Activated CD8-positive, alpha-beta T cell treated with anti-CD3 and anti-CD28 coated beads, Interleukin-2, amount 10 ng/mL, durations not matched to agents 7 days and 5 days (primary cell): Measurements from ENCODE around the gene GLIS2. TPM values are rescaled to one million over a fixed set of nuclear protein-coding genes. Genes with fewer than 3 reads are reported as not detected.

ENCODE experiments used
- ATAC-seq: fragments of 150-1000 bp; cut with Tn5 transposase; one replicate; pipeline ENCODE4 v1.10.0; 2021; ENCODE audit warnings: moderate library complexity
- CTCF ChIA-PET: fragments of 350-600 bp; sonication (Branson Sonifier 250); formaldehyde crosslinking; loops from one replicate; lab custom pipeline; 2021; ENCODE audit warnings: antibody characterized with exemption; lab: Charles Lee
- POLR2A ChIA-PET: fragments of 350-600 bp; sonication (Branson Sonifier 250); formaldehyde crosslinking; loops from one replicate; lab custom pipeline; 2021; ENCODE audit warnings: antibody characterized with exemption; lab: Charles Lee
- DNase-seq: peaks from one replicate; pipeline ENCODE4 v3.0.0-alpha.2; 2020
- H3K27ac Mint-ChIP-seq: one replicate; pipeline ENCODE4 v1.8.0; 2021; ENCODE audit warnings: mild to moderate bottlenecking, mixed read lengths
- H3K27me3 Mint-ChIP-seq: one replicate; pipeline ENCODE4 v1.8.0; 2021; ENCODE audit warnings: low read depth, mixed read lengths
- H3K36me3 Mint-ChIP-seq: one replicate; pipeline ENCODE4 v1.8.0; 2021; ENCODE audit warnings: low read depth, mixed read lengths
- H3K4me1 Mint-ChIP-seq: one replicate; pipeline ENCODE4 v1.8.0; 2021; ENCODE audit warnings: low read depth, mixed read lengths
- H3K4me3 Mint-ChIP-seq: one replicate; pipeline ENCODE4 v1.8.0; 2021; ENCODE audit warnings: mild to moderate bottlenecking, mixed read lengths
- H3K9me3 Mint-ChIP-seq: one replicate; pipeline ENCODE4 v1.8.0; 2022; ENCODE audit warnings: mixed read lengths; ENCODE audit not compliant: insufficient read depth
- total RNA-seq, 2 experiments: library from RNA; stranded (reverse); gene quantifications; one replicate each; pipeline ENCODE4 v1.2.3, GENCODE V29; 2021

Gene GLIS2
- total RNA-seq, 2 experiments from 2014 or later = 0.16 TPM

DNA sequence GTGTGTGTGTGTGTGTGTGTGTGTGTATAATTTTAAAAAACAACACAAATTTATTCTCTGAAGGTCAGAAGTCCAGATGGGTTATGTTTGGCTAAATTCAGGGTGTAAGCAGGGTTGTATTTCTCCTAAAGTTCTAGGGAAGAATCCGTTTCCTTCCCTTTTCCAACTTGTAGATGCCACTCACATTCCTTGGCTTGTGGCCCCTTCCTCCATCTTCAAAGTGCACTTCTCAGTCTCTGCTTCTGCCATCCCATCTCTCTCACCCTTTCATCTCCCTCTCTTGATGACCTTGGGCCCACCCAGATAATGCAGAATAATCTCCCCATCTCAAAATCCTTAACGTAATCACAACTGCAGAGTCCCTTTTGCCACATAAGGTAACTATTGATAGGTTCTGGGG lies 35.2 kb upstream of the GLIS2 start:
- ATAC-seq = no peak
- ChIA-PET POLR2A (no interaction called here), CTCF (interaction anchor here (1.3 to 2.6 kb wide), 2 partner anchors 8 to 49 kb away, joined by 3 to 8 read pairs; no protein-coding TSS in a partner anchor)
- no peak overlapping the region for H3K27ac Mint-ChIP-seq
- H3K4me1 Mint-ChIP-seq = peaks cover 2% of the 10 kb centered on the region
- H3K4me3 Mint-ChIP-seq = no peak overlapping the region
- DNase-seq = no peak
- peaks cover 11% of the 10 kb centered on the region for H3K27me3 Mint-ChIP-seq
- H3K9me3 Mint-ChIP-seq = no peaks in the 10 kb centered on the region
- H3K36me3 Mint-ChIP-seq = no peaks in the 10 kb centered on the region

DNA sequence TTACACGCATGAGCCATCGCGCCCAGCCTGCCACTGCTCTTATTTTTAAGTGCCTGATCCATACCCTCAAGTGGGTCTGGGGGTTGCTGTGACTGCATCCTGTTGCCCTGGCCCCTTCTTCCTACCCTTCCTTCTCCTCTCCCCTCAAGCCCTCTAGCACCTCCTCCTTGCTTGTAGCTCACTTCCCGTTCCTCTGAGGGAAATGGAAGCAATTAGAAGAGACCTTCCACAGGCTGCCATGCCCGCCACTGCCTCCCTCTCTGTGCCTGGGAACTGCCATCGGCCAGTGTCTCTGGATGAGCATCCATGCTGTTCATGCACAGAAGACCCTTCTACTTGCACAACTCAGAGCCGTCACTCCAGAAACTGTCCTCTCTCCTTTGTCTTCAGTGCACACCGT lies 32.4 kb upstream of the GLIS2 start:
- DNase-seq (no peak), ATAC-seq (no peak)
- ChIA-PET POLR2A (interaction anchor here (1.3 kb wide), 1 partner anchor 10 kb away, joined by 3 read pairs; no protein-coding TSS in a partner anchor), CTCF (interaction anchor here (0.7 to 0.9 kb wide), 4 partner anchors 10 to 76 kb away, joined by 3 to 4 read pairs (median 3); no protein-coding TSS in a partner anchor)
- no peaks in the 10 kb centered on the region for H3K9me3 Mint-ChIP-seq
- no peak overlapping the region for H3K27ac Mint-ChIP-seq
- H3K4me3 Mint-ChIP-seq = no peak overlapping the region
- H3K4me1 Mint-ChIP-seq = peaks cover 9% of the 10 kb centered on the region
- peaks cover 11% of the 10 kb centered on the region for H3K27me3 Mint-ChIP-seq
- no peaks in the 10 kb centered on the region for H3K36me3 Mint-ChIP-seq

DNA sequence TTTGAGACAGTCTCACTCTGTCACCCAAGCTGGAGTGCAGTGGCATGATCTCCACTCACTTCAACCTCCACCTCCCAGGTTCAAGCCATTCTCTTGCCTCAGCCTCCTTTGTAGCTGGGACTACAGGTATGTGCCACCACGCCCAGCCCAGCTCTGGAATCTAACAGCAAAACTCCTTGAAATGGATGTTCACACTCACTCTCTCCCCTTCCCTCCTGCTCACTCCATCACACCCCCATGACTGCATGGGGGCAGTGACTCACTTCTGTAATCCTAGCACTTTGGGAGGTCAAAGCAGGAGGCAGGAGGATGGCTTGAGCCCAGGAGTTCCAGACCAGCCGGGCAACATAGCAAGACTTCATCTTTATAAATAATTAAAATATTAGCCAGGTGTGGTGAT lies 31.9 kb upstream of the GLIS2 start:
- no peaks in the 10 kb centered on the region for H3K9me3 Mint-ChIP-seq
- H3K4me3 Mint-ChIP-seq = no peak overlapping the region
- peaks cover 11% of the 10 kb centered on the region for H3K4me1 Mint-ChIP-seq
- DNase-seq = no peak
- CTCF ChIA-PET = interaction anchor here (0.7 to 0.9 kb wide), 3 partner anchors 10 to 68 kb away, joined by 3 to 4 read pairs (median 3); no protein-coding TSS in a partner anchor
- H3K27me3 Mint-ChIP-seq = peaks cover 11% of the 10 kb centered on the region
- POLR2A ChIA-PET = interaction anchor here (1.3 kb wide), 1 partner anchor 10 kb away, joined by 3 read pairs; no protein-coding TSS in a partner anchor
- no peak overlapping the region for H3K27ac Mint-ChIP-seq
- ATAC-seq = no peak
- H3K36me3 Mint-ChIP-seq = no peaks in the 10 kb centered on the region

DNA sequence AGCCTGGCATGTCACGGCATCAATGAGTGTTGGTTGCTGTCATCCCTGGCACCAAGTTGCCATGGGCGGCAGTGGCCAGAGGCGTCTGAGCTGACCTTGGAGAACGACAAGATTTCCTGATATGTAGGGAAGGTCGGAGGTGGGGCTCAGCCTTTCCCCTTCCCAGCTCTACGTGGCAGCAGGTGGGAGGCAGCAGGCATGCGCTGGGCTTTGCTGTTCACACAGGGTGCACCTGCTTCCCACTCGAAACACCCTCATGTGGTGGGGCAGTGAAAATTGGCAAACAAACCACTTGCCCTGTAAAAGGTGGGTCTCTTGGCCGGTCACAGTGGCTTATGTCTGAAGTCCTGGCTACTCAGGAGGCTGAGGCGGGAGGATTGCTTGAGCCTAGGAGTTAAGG lies 30.7 kb upstream of the GLIS2 start:
- DNase-seq (no peak), ATAC-seq (no peak)
- ChIA-PET CTCF (no interaction called here), POLR2A (no interaction called here)
- Mint-ChIP-seq H3K4me1 (peaks cover 11% of the 10 kb centered on the region), H3K27me3 (peaks cover 11% of the 10 kb centered on the region), H3K9me3 (no peaks in the 10 kb centered on the region), H3K4me3 (no peak overlapping the region), H3K27ac (no peak overlapping the region), H3K36me3 (no peaks in the 10 kb centered on the region)

DNA sequence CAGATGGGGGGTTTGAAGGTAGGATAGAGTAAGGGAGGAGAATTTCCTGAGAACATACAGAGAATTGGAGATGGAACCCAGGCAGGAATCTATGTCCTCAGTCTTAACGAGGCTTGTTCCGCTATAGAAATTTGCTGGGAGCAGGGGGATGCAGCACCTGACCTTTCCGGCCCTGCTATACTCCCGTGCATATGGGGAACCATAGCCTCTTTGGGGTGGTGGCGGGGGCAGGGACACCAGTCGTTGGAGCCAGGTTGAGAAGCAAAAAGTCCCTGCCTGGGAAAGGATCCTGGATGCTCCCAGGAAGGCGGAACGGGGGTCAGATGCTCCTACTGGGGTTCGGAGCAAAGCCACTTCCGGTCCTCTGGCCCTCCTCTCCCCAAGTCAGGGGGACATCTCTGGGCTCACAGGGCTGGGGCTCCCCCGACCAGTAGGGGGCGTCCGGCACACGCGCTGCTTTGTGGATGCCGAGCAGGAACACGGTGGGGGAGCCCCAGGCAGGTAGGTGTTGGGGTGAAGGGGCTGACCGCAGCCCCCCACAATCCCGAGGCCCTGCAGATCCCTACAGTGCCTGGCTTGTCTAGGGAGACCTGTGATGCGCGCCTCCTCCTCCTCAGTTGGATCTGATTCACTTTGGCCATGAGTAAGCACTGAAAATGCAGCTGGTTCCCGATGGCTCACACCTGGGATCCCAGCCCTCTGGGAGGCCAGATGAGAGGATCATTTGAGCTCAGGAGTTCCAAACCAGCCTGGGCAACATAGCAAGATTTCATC lies 27.5 kb upstream of the GLIS2 start:
- H3K4me1 Mint-ChIP-seq = peaks cover 11% of the 10 kb centered on the region
- H3K36me3 Mint-ChIP-seq = no peaks in the 10 kb centered on the region
- peaks cover 2% of the 10 kb centered on the region for H3K27me3 Mint-ChIP-seq
- no peak overlapping the region for H3K27ac Mint-ChIP-seq
- no peak overlapping the region for H3K4me3 Mint-ChIP-seq
- no peaks in the 10 kb centered on the region for H3K9me3 Mint-ChIP-seq
- POLR2A ChIA-PET = interaction anchor here (0.7 to 1.2 kb wide), 2 partner anchors 44 to 62 kb away, joined by 3 read pairs; no protein-coding TSS in a partner anchor
- peak; percentile 85 for DNase-seq
- peak; percentile 98 for ATAC-seq
- CTCF ChIA-PET = interaction anchor here (0.6 to 2.4 kb wide), 26 partner anchors 9 to 323 kb away, joined by 3 to 35 read pairs (median 4); no protein-coding TSS in a partner anchor

DNA sequence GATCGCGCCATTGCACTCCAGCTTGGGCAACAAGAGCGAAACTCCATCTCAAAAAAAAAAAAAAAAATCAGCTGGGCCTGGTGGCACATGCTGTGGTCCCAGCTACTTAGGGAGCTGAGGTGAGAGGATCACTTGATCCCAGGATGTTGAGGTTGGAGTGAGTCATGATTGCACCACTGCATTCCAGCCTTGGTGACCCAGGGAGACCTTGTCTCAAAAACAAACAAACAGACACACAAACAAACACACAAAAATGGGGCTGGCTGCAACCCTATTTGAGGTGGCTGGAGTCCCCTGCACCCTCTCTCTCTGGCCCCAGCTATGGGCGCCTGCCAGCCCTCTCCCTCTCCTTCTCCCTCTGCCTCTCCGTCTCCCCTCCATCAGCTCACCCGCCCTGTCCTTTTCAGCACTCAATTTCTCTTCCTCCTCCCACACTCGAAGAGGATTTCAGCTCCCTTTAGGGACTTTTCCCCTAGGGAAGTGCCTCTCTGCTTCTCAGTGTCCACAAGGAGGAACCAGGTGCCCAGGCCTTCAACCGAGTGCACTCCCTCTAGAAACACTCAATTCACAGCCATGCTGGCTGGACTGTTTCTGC lies 25.5 kb upstream of the GLIS2 start:
- Mint-ChIP-seq H3K4me3 (no peak overlapping the region), H3K27ac (no peak overlapping the region), H3K27me3 (peaks cover 2% of the 10 kb centered on the region), H3K36me3 (no peaks in the 10 kb centered on the region), H3K4me1 (peaks cover 9% of the 10 kb centered on the region), H3K9me3 (no peaks in the 10 kb centered on the region)
- CTCF ChIA-PET = interaction anchor here (0.6 to 2.4 kb wide), 7 partner anchors 14 to 42 kb away, joined by 3 to 25 read pairs (median 6); no protein-coding TSS in a partner anchor
- ATAC-seq (no peak), DNase-seq (no peak)
- POLR2A ChIA-PET = no interaction called here

DNA sequence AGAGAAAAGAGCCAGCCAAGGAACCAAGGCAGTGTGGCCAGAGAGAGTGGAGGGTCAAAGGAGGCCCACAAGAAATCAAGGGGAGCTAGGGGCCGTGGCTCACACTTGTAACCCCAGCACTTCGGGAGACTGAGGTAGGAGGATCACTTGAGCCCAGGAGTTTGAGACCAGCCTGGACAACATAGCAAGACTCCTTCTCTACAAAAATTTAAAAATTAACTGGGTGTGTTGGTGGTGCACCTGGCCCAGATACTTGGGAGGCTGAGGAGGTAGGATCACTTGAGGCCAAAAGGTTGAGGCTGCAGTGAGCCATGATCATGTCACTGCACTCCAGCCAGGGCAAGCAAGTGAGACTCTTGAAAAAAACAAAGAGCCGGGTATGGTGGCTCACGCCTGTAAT lies 24.2 kb upstream of the GLIS2 start:
- no peaks in the 10 kb centered on the region for H3K9me3 Mint-ChIP-seq
- peaks cover 9% of the 10 kb centered on the region for H3K4me1 Mint-ChIP-seq
- ChIA-PET POLR2A (no interaction called here), CTCF (interaction anchor here (1.8 kb wide), 1 partner anchor 13 kb away, joined by 4 read pairs; no protein-coding TSS in a partner anchor)
- DNase-seq = no peak
- H3K36me3 Mint-ChIP-seq = no peaks in the 10 kb centered on the region
- no peak overlapping the region for H3K4me3 Mint-ChIP-seq
- peaks cover 2% of the 10 kb centered on the region for H3K27me3 Mint-ChIP-seq
- ATAC-seq = no peak
- H3K27ac Mint-ChIP-seq = no peak overlapping the region

DNA sequence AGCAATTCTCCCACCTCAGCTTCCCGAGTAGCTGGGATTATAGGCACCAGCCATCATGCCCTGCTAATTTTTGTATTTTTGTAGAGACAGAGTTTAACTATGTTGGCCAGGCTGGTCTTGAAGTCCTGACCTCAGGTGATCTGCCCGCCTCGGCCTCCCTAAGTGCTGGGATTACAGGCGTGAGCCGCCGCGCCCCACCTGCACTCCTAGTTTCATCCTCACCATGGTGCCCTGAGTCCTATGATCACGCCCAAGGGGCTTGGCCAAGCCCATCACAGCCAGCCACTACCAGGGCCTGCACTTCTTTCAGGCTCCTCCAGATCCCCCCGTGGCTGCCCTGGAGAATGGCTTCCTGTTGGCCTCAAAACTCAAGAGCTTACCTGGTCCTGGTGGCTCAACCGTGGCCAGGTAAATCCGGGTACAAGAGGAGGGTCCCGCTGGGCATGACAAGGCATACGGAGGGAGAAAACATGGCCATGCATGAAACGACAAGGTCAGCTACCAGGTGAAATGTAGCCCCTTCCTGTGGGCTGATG lies 22.6 kb upstream of the GLIS2 start:
- H3K9me3 Mint-ChIP-seq = no peaks in the 10 kb centered on the region
- ATAC-seq (no peak), DNase-seq (no peak)
- H3K36me3 Mint-ChIP-seq = no peaks in the 10 kb centered on the region
- peaks cover 5% of the 10 kb centered on the region for H3K4me1 Mint-ChIP-seq
- peaks cover 2% of the 10 kb centered on the region for H3K27me3 Mint-ChIP-seq
- ChIA-PET POLR2A (no interaction called here), CTCF (interaction anchor here (1.1 kb wide), 1 partner anchor 20 kb away, joined by 3 read pairs; the partner anchor contains the start of gene TFAP4)
- no peak overlapping the region for H3K27ac Mint-ChIP-seq
- H3K4me3 Mint-ChIP-seq = no peak overlapping the region

DNA sequence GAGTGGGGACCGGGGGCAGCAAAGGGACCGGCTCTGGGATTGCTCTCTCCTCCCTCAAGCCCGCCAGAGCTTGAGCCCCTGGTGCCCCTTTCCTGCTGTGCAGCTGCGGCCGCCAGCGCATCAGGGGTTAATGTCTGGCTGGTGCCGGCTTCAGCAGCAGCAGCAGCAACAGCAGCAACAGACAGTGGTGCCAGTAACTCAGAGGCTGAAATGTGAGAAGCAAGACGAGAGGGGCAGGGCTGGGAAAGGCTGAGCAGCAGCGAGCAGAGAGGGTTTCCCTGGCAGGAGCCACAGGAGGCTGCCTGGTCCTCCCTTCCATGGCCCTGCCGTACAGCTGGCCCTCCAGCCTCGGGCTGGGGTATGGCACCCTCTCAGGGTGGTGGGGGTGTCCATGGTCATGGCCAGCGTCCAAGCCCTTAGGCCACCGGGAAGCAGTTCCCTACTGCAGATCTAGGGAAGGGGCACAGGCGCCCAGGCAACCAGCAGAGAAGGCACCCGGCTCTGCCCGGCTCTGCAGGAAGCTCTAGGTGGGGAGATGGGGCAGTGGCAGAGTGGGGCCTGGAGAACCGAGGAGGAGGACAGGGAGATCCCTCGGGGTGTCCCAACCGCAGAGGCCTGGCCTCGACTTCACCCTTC lies 21.9 kb upstream of the GLIS2 start:
- no peak overlapping the region for H3K27ac Mint-ChIP-seq
- no peaks in the 10 kb centered on the region for H3K4me1 Mint-ChIP-seq
- ChIA-PET POLR2A (no interaction called here), CTCF (interaction anchor here (1.1 to 1.3 kb wide), 2 partner anchors 21 to 35 kb away, joined by 3 to 4 read pairs; partner anchors contain the start of gene TFAP4)
- H3K9me3 Mint-ChIP-seq = no peaks in the 10 kb centered on the region
- no peak overlapping the region for H3K4me3 Mint-ChIP-seq
- no peaks in the 10 kb centered on the region for H3K36me3 Mint-ChIP-seq
- ATAC-seq (peak; percentile 23), DNase-seq (no peak)
- H3K27me3 Mint-ChIP-seq = peaks cover 2% of the 10 kb centered on the region

DNA sequence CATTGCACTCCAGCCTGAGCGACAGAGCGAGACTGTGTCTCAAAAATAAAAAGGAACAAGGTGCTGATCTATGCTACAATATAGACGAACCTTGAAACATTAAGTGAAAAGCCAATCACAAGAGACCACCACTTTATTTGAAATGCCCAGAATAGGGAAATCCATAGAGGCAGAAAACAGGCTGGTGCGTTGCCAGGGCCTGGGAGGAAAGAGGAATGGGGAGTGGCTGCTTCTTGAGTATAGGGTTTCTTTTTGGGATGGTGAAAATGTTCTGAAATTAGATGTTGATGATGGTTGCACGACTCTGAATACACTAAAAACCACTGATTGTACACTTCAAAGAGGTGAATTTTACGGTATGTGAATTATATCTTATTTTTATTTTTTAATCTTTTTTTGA lies 20.3 kb upstream of the GLIS2 start:
- H3K36me3 Mint-ChIP-seq = no peaks in the 10 kb centered on the region
- no peaks in the 10 kb centered on the region for H3K4me1 Mint-ChIP-seq
- H3K4me3 Mint-ChIP-seq = no peak overlapping the region
- ChIA-PET CTCF (no interaction called here), POLR2A (no interaction called here)
- no peak for ATAC-seq
- H3K27ac Mint-ChIP-seq = no peak overlapping the region
- no peak for DNase-seq
- H3K27me3 Mint-ChIP-seq = peaks cover 2% of the 10 kb centered on the region
- no peaks in the 10 kb centered on the region for H3K9me3 Mint-ChIP-seq

DNA sequence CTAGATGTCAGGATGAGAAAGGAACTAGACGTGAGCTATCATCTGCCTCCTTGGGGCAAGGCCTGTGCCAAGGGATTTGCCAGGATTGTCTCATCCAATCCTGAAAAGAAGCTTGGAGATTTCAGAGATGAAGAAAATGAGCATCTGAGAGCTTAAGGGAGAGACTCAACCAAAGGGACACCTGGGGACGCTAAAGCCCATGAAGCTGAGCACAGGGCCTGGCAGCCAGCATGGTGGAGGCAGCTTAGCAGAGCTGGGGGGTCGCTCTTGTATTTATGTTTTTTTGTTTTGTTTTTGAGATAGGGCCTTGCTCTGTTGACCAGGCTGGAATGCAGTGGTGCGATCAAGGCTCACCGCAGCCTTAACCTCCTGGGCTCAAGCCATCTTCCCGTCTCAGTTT lies 18.4 kb upstream of the GLIS2 start:
- ATAC-seq (no peak), DNase-seq (no peak)
- Mint-ChIP-seq H3K9me3 (no peaks in the 10 kb centered on the region), H3K4me1 (no peaks in the 10 kb centered on the region), H3K27me3 (peaks cover 2% of the 10 kb centered on the region), H3K27ac (no peak overlapping the region), H3K36me3 (peaks cover 4% of the 10 kb centered on the region), H3K4me3 (no peak overlapping the region)
- ChIA-PET CTCF (interaction anchor here (0.8 to 1.9 kb wide), 4 partner anchors 9 to 33 kb away, joined by 3 to 5 read pairs (median 4); no protein-coding TSS in a partner anchor), POLR2A (interaction anchor here (1.2 kb wide), 1 partner anchor 12 kb away, joined by 3 read pairs; no protein-coding TSS in a partner anchor)
